MM.1S (cell line): ENCODE results near the gene SYT13.

Source experiments
- DNase-seq: peaks from one replicate; pipeline ENCODE4 v3.0.0-alpha.2; 2015
- H2AFZ ChIP-seq: fragments of 300-600 bp; sonication (generic); 2 replicates; pipeline ENCODE4 v1.6.0; 2016; ENCODE audit warnings: antibody characterized with exemption, low read length
- H3F3A ChIP-seq: fragments of 300-600 bp; sonication (generic); 2 replicates; pipeline ENCODE4 v1.6.1; 2016; ENCODE audit warnings: mild to moderate bottlenecking, antibody characterized with exemption, low read length, moderate library complexity, mixed read lengths; ENCODE audit not compliant: insufficient read depth
- H3K27ac ChIP-seq: fragments of 300-600 bp; sonication (generic); 2 replicates; pipeline ENCODE4 v1.5.1; 2016; ENCODE audit warnings: mild to moderate bottlenecking, low read length
- H3K27me3 ChIP-seq: fragments of 300-600 bp; sonication (generic); replicated peaks from 2 replicates; pipeline ENCODE4 v1.6.0; 2016; ENCODE audit warnings: low read length; ENCODE audit not compliant: insufficient read depth
- H3K36me3 ChIP-seq: fragments of 300-600 bp; sonication (generic); replicated peaks from 2 replicates; pipeline ENCODE4 v1.6.1; 2016; ENCODE audit warnings: mild to moderate bottlenecking, low read length, mixed read lengths; ENCODE audit not compliant: insufficient read depth
- H3K4me1 ChIP-seq: fragments of 300-600 bp; sonication (generic); 2 replicates; pipeline ENCODE4 v1.6.1; 2016; ENCODE audit warnings: low read length, mixed read lengths
- H3K4me2 ChIP-seq: fragments of 300-600 bp; sonication (generic); 2 replicates; pipeline ENCODE4 v1.6.0; 2016; ENCODE audit warnings: low read depth, low read length
- H3K4me3 ChIP-seq: fragments of 300-600 bp; sonication (generic); 2 replicates; pipeline ENCODE4 v1.5.1; 2016; ENCODE audit warnings: low read length, mixed read lengths
- H3K79me2 ChIP-seq: fragments of 300-600 bp; sonication (generic); 2 replicates; pipeline ENCODE4 v1.6.1; 2016; ENCODE audit warnings: mixed run types, low read length, mixed read lengths
- H3K9ac ChIP-seq: fragments of 300-600 bp; sonication (generic); 2 replicates; pipeline ENCODE4 v1.6.1; 2016; ENCODE audit warnings: low read length, mixed read lengths
- H3K9me2 ChIP-seq: fragments of 300-600 bp; sonication (generic); replicated peaks from 2 replicates; pipeline ENCODE4 v1.6.1; 2016; ENCODE audit warnings: mild to moderate bottlenecking, low read length, mixed read lengths; ENCODE audit not compliant: insufficient read depth
- H3K9me3 ChIP-seq: fragments of 300-600 bp; sonication (generic); replicated peaks from 2 replicates; pipeline ENCODE4 v1.6.1; 2016; ENCODE audit warnings: mild to moderate bottlenecking, low read length, mixed read lengths; ENCODE audit not compliant: insufficient read depth
- H4K20me1 ChIP-seq: fragments of 300-600 bp; sonication (generic); 2 replicates; pipeline ENCODE4 v1.6.1; 2016; ENCODE audit warnings: mild to moderate bottlenecking, low read length, moderate library complexity, mixed read lengths; ENCODE audit not compliant: insufficient read depth
- CTCF ChIP-seq: fragments of 300-600 bp; sonication (generic); IDR thresholded peaks from 2 replicates; pipeline ENCODE4 v1.5.1; 2016; ENCODE audit warnings: antibody characterized with exemption, low read length, mixed read lengths
- EZH2 ChIP-seq: fragments of 300-600 bp; sonication (generic); optimal IDR thresholded peaks from 2 replicates; pipeline ENCODE3; 2017; ENCODE audit warnings: low read depth, mild to moderate bottlenecking, antibody characterized with exemption, low read length, mixed read lengths
- EZH2phosphoT487 ChIP-seq: fragments of 300-600 bp; sonication (generic); IDR thresholded peaks from 2 replicates; pipeline ENCODE4 v1.6.1; 2018; ENCODE audit warnings: antibody characterized with exemption, low read length

SYT13 gene

GRCh38 chr11:45225961-45226871 lies 59.9 kb downstream of the SYT13 start:
- H3K9me3 ChIP-seq: no peaks in the 10 kb centered on the region
- no peaks in the 10 kb centered on the region for H3K9me2 ChIP-seq
- no peak for DNase-seq
- H3K27me3 ChIP-seq: no peaks in the 10 kb centered on the region
- H3K4me3 ChIP-seq: no peak overlapping the region
- no peak overlapping the region for H3K9ac ChIP-seq
- TF ChIP-seq EZH2phosphoT487 (no peak), EZH2 (no peak), CTCF (no peak)
- no peak overlapping the region for H2AFZ ChIP-seq
- H3K79me2 ChIP-seq: no peaks in the 10 kb centered on the region
- H3K4me2 ChIP-seq: no peak overlapping the region
- H3K36me3 ChIP-seq: no peaks in the 10 kb centered on the region
- no peaks in the 10 kb centered on the region for H3K4me1 ChIP-seq
- H3F3A ChIP-seq: no peaks in the 10 kb centered on the region
- H3K27ac ChIP-seq: no peak overlapping the region
- H4K20me1 ChIP-seq: no peaks in the 10 kb centered on the region

GRCh38 chr11:45225277-45225676 lies 60.9 kb downstream of the SYT13 start:
- DNase-seq: no peak
- Histone ChIP-seq H3K27ac (no peak overlapping the region), H2AFZ (no peak overlapping the region), H3K27me3 (no peaks in the 10 kb centered on the region), H3K9ac (no peak overlapping the region), H3K4me3 (no peak overlapping the region), H3K79me2 (no peaks in the 10 kb centered on the region), H3K4me1 (no peaks in the 10 kb centered on the region), H3K9me3 (no peaks in the 10 kb centered on the region), H3K9me2 (no peaks in the 10 kb centered on the region), H3K36me3 (no peaks in the 10 kb centered on the region), H4K20me1 (no peaks in the 10 kb centered on the region), H3K4me2 (no peak overlapping the region), H3F3A (no peaks in the 10 kb centered on the region)
- TF ChIP-seq EZH2phosphoT487: no peak
- TF ChIP-seq EZH2: no peak
- TF ChIP-seq CTCF: no peak

- H3K27me3 ChIP-seq: no peaks in the 10 kb centered on the region
- no peak overlapping the region for H3K4me2 ChIP-seq
- no peaks in the 10 kb centered on the region for H3K79me2 ChIP-seq
Measured at GRCh38 chr11:45224766-45225165, 61.4 kb downstream of the SYT13 start.

More at GRCh38 chr11:45224766-45225165, 61.4 kb downstream of the SYT13 start:
- TF ChIP-seq EZH2phosphoT487: no peak
- no peak for TF ChIP-seq EZH2
- TF ChIP-seq CTCF: no peak
- Histone ChIP-seq H3K27ac (no peak overlapping the region), H3F3A (no peaks in the 10 kb centered on the region), H3K4me1 (no peaks in the 10 kb centered on the region), H3K9ac (no peak overlapping the region), H3K9me2 (no peaks in the 10 kb centered on the region), H3K4me3 (no peak overlapping the region), H4K20me1 (no peaks in the 10 kb centered on the region), H3K9me3 (no peaks in the 10 kb centered on the region), H3K36me3 (no peaks in the 10 kb centered on the region), H2AFZ (no peak overlapping the region)
- DNase-seq: no peak
